Naive thymus-derived CD4-positive, alpha-beta T cell (primary cell): ENCODE measurements around the gene HMX1. TPM values are rescaled to one million over a fixed set of nuclear protein-coding genes. Genes with fewer than 3 reads are reported as not detected.

ENCODE experiments used
- ATAC-seq: fragments of 150-1000 bp; cut with Tn5 transposase; 2 replicates; pipeline ENCODE4 v1.10.0; 2021; ENCODE audit warnings: mild to moderate bottlenecking, moderate library complexity
- CTCF ChIA-PET: fragments of 350-600 bp; sonication (Branson Sonifier 250); formaldehyde crosslinking; loops from one replicate; lab custom pipeline; 2021; ENCODE audit warnings: antibody characterized with exemption; lab: Charles Lee
- POLR2A ChIA-PET: fragments of 350-600 bp; sonication (Branson Sonifier 250); formaldehyde crosslinking; loops from one replicate; lab custom pipeline; 2021; ENCODE audit warnings: antibody characterized with exemption, inconsistent platforms; lab: Charles Lee
- DNase-seq, 9 donors: peaks; one replicate each; pipeline versions ENCODE4 v3.0.0 to v3.0.0-alpha.2; 2020 to 2022; ENCODE audit warnings: mixed read lengths in 1 of 9
- H3K27ac ChIP-seq: one replicate; pipeline ENCODE4 v1.7.0; 2013; ENCODE audit warnings: mild to moderate bottlenecking, low read depth, low read length, moderate library complexity
- H3K27me3 ChIP-seq, 2 donors: one replicate each; pipeline ENCODE4 v1.7.0; 2013; ENCODE audit warnings: low read length in 2 of 2, mild to moderate bottlenecking in 2 of 2, moderate library complexity in 2 of 2; ENCODE audit not compliant: control insufficient read depth in 2 of 2, insufficient read depth in 2 of 2
- H3K36me3 ChIP-seq, 3 experiments: 1 replicate in 2 of 3; 2 replicates in 1 of 3; pipeline ENCODE4 v1.7.0; 2013; ENCODE audit warnings: low read length in 3 of 3, mild to moderate bottlenecking in 3 of 3, moderate library complexity in 1 of 3; ENCODE audit not compliant: insufficient read depth in 3 of 3, control insufficient read depth in 2 of 3
- H3K4me1 ChIP-seq, 2 donors: one replicate each; pipeline ENCODE4 v1.7.0; 2013; ENCODE audit warnings: low read length in 2 of 2, mild to moderate bottlenecking in 2 of 2, moderate library complexity in 1 of 2; ENCODE audit not compliant: control insufficient read depth in 2 of 2, insufficient read depth in 2 of 2
- H3K4me3 ChIP-seq: 2 replicates; pipeline ENCODE4 v1.7.0; 2013; ENCODE audit warnings: mild to moderate bottlenecking, low read length
- H3K9me3 ChIP-seq, 3 experiments: 1 replicate in 2 of 3; 2 replicates in 1 of 3; pipeline ENCODE4 v1.7.0; 2013; ENCODE audit warnings: low read length in 3 of 3; ENCODE audit not compliant: control insufficient read depth in 2 of 3
- H3K27ac Mint-ChIP-seq, 9 donors: one replicate each; pipeline ENCODE4 v1.8.0; 2020 to 2022; ENCODE audit warnings: mixed read lengths in 9 of 9, mild to moderate bottlenecking in 8 of 9, moderate library complexity in 5 of 9, inconsistent platforms in 2 of 9
- H3K27me3 Mint-ChIP-seq, 5 donors: one replicate each; pipeline ENCODE4 v1.8.0; 2021 to 2022; ENCODE audit warnings: mixed read lengths in 5 of 5, mild to moderate bottlenecking in 1 of 5
- H3K36me3 Mint-ChIP-seq, 5 donors: one replicate each; pipeline ENCODE4 v1.8.0; 2020 to 2022; ENCODE audit warnings: mixed read lengths in 5 of 5, mild to moderate bottlenecking in 3 of 5, inconsistent platforms in 1 of 5
- H3K4me1 Mint-ChIP-seq, 7 donors: one replicate each; pipeline ENCODE4 v1.8.0; 2020 to 2022; ENCODE audit warnings: mixed read lengths in 7 of 7, mild to moderate bottlenecking in 3 of 7, inconsistent platforms in 1 of 7
- H3K4me3 Mint-ChIP-seq, 10 donors: one replicate each; pipeline ENCODE4 v1.8.0; 2020 to 2022; ENCODE audit warnings: mild to moderate bottlenecking in 10 of 10, mixed read lengths in 10 of 10, moderate library complexity in 6 of 10, inconsistent platforms in 2 of 10
- H3K9me3 Mint-ChIP-seq, 11 donors: one replicate each; pipeline ENCODE4 v1.8.0; 2020 to 2022; ENCODE audit warnings: mixed read lengths in 11 of 11, mild to moderate bottlenecking in 4 of 11, inconsistent platforms in 1 of 11, moderate library complexity in 1 of 11
- intact Hi-C, 2 donors: fragments of 100-400 bp; cut with micrococcal nuclease; formaldehyde crosslinking; loops; one replicate each; pipeline ENCODE4 v1.15.1; 2023
- polyA plus RNA-seq, 2 donors: library from polyadenylated mRNA; unstranded; fragments of 300-500 nt; fragmentation: Illumina TruSeq; gene quantifications; one replicate each; pipeline ENCODE4 v1.2.3, GENCODE V29; 2021
- total RNA-seq, 6 experiments: library from RNA in 5 of 6; stranded (reverse) in 5 of 6; gene quantifications; 1 replicate in 5 of 6; 2 replicates in 1 of 6; pipeline ENCODE4 v1.2.3 and lab custom pipeline; 2021 to 2026

The HMX1 gene
- total and polyA plus RNA-seq, 7 experiments from 2014 or later, result not detected

DNA sequence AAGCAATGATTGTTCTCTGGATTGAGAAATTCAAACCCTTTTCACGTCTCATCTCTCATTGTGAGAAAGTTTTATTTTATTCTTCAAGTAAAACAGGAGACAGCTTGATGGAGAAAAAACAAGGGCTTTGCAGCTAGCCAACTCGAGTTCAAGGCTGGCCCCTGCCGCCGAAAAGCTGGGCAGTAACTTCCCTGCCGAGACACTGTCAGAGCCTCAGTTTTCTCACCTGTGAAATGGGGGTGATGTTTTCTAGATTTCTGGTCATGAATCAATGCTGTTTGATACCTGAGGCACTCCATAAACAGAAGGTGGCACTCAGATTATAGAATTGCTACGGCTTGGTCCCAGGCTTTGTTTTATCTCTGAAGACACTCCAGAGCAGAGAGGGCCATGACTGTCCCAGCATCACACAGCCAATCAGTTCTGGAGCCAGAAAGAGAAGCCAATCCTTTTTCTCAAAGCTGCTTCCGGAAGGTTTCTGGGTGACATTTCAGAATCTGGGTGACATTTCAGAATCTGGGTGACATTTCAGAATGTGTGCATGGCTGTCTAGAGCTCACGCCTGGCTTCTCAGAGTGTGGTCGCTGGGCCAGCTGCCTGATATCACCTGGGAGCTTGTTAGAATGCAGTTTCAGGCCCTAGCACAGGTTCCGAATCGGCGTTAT lies 33.2 kb downstream of the HMX1 start:
- H3K9me3 Mint-ChIP-seq, result peaks cover 0 to 5% (median 1%) of the 10 kb centered on the region in 11 donors
- no peaks in the 10 kb centered on the region for H3K36me3 Mint-ChIP-seq

DNA sequence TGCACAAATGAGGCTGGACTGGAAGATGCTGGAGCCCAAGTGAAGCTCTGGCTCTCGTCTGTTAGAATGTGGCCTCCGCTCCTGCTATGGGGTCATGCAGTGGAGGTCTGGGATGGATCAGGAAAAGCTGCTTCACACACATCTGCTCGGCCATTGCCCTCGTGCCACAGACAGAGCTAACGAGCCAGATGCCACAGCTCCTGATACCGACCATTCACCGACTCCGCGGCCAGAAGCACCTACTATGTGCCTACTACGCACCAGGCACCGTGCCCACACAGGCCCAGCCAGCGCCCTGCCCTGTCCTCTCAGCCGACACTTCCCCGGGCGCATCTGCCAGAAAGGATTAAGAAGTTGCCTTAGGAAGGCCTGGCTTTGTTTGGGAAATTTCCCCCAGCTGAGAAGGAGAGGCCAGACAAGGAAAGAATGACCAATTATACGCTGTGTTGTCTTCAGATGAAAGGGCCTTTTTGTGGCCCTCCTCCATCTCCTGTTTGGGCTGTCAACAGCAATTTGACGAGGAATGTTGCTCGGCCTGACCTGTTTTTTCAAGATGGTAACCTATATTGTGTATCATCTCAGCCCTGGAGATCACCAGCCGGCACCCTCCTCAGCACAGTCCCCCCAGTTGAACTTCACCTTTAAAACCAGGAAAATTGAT lies 34.3 kb downstream of the HMX1 start:
- intact Hi-C loops, result no loop called here
- no peak overlapping the region for H3K27ac Mint-ChIP-seq
- DNase-seq, result no peak
- CTCF ChIA-PET, result no interaction called here
- no peaks in the 10 kb centered on the region for H3K4me1 ChIP-seq
- no peaks in the 10 kb centered on the region for H3K36me3 ChIP-seq
- no peak for ATAC-seq
- H3K27me3 Mint-ChIP-seq, result peaks cover 0 to 6% (median 0%) of the 10 kb centered on the region in 5 donors
- H3K4me3 ChIP-seq, result no peak overlapping the region
- peaks cover 0 to 6% (median 0%) of the 10 kb centered on the region in 3 experiments for H3K9me3 ChIP-seq
- H3K4me1 Mint-ChIP-seq, result no peaks in the 10 kb centered on the region
- H3K4me3 Mint-ChIP-seq, result no peak overlapping the region
- no peaks in the 10 kb centered on the region for H3K27me3 ChIP-seq
- peaks cover 0 to 4% (median 0%) of the 10 kb centered on the region in 11 donors for H3K9me3 Mint-ChIP-seq
- no peak overlapping the region for H3K27ac ChIP-seq
- no peaks in the 10 kb centered on the region for H3K36me3 Mint-ChIP-seq
- POLR2A ChIA-PET, result no interaction called here

More for the DNA sequence above, 33.2 kb downstream of the HMX1 start:
- Histone ChIP-seq H3K27ac (no peak overlapping the region), H3K9me3 (peaks cover 0 to 12% (median 0%) of the 10 kb centered on the region in 3 experiments), H3K4me1 (no peaks in the 10 kb centered on the region), H3K27me3 (no peaks in the 10 kb centered on the region), H3K36me3 (no peaks in the 10 kb centered on the region), H3K4me3 (no peak overlapping the region)
- Mint-ChIP-seq H3K4me3 (no peak overlapping the region), H3K4me1 (no peaks in the 10 kb centered on the region), H3K27me3 (peaks cover 0 to 10% (median 0%) of the 10 kb centered on the region in 5 donors), H3K27ac (no peak overlapping the region)
- no peak for ATAC-seq
- DNase-seq, result peak in 1 of 9 donors; percentile 6
- ChIA-PET POLR2A (no interaction called here), CTCF (no interaction called here)
- intact Hi-C loops, result no loop called here

DNA sequence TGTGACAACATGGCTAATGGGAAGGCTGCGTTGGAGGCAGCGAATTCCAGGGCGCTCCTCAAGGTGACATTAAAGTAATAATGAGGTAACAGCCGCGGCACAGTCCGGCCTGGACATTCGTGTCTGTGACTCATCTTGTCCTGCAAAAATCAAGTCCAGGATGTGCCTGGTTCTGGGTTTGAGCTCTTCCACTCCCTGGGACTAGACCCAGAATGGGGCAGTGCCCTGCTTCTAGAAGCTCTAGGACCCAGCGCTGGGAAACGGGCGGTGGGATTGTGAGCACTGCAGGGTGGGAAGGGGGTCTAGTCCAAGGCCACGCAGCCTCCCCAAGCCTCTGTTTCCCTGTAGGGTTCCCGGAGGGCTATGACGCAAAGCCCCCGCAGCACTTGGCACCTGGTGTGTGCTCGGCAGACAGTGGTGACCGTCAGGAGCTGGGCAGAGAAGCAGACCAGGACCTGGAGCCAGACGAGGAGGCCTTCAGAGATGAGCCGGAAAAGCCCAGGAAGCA lies 34.9 kb downstream of the HMX1 start:
- CTCF ChIA-PET, result no interaction called here
- peaks cover 0 to 6% (median 0%) of the 10 kb centered on the region in 11 donors for H3K9me3 Mint-ChIP-seq
- ATAC-seq, result no peak
- Histone ChIP-seq H3K36me3 (no peaks in the 10 kb centered on the region), H3K4me1 (no peaks in the 10 kb centered on the region), H3K27me3 (no peaks in the 10 kb centered on the region), H3K4me3 (no peak overlapping the region), H3K9me3 (peaks cover 0 to 2% (median 0%) of the 10 kb centered on the region in 3 experiments), H3K27ac (no peak overlapping the region)
- DNase-seq, result peak in 1 of 9 donors; percentile 13
- no peak overlapping the region for H3K4me3 Mint-ChIP-seq
- no peaks in the 10 kb centered on the region for H3K4me1 Mint-ChIP-seq
- no peak overlapping the region for H3K27ac Mint-ChIP-seq
- POLR2A ChIA-PET, result no interaction called here
- peaks cover 0 to 6% (median 0%) of the 10 kb centered on the region in 5 donors for H3K27me3 Mint-ChIP-seq
- no peaks in the 10 kb centered on the region for H3K36me3 Mint-ChIP-seq
- intact Hi-C loops, result no loop called here

DNA sequence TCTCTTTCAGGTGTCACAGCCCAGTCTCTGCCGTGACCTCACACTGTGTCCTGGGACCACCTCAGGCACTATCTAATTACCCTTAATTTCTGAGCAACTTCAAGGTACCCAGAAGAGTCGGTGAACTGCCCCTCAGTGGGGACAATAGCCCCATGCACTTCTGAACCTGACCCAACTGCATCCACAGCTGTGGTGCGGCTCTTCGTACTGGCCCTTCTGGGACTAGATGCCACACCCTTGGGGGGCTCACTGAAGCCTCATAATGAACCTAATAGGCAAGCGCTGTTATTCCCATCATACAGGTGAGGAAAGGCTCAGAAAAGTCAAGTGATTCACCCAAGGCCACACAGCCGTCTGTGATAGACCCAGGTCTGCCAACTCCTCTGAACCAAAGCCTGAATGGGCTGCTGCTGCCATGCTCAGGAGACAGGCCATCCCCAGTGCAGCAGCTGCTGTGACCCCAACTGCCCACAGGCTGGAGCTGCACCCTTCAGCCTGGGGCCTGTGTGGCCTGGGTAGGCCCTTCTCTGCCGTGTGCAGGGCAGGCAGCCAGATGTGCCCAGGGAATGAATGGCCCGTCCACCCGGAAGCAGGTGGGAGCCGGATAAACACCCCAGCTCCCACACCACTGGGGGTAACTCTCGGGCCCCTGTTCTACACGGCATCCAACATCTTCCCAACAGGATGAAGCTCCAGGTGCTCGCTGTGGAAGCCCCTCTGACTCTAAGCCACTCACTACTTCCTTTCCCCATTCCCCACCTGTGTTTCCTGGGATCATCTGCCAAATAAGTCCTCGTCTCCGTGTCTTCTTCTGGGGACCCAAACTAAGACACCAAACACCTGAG lies 35.9 kb downstream of the HMX1 start:
- ChIA-PET CTCF (no interaction called here), POLR2A (no interaction called here)
- Histone ChIP-seq H3K27me3 (no peaks in the 10 kb centered on the region), H3K36me3 (no peaks in the 10 kb centered on the region), H3K27ac (no peak overlapping the region), H3K4me3 (no peak overlapping the region), H3K4me1 (no peaks in the 10 kb centered on the region), H3K9me3 (no peaks in the 10 kb centered on the region)
- peak in 1 of 9 donors; percentile 8 for DNase-seq
- Mint-ChIP-seq H3K27ac (no peak overlapping the region), H3K4me1 (no peaks in the 10 kb centered on the region), H3K9me3 (peaks cover 0 to 6% (median 0%) of the 10 kb centered on the region in 11 donors), H3K4me3 (no peak overlapping the region), H3K36me3 (no peaks in the 10 kb centered on the region), H3K27me3 (peaks cover 0 to 12% (median 0%) of the 10 kb centered on the region in 5 donors)
- ATAC-seq, result no peak
- intact Hi-C loops, result no loop called here

DNA sequence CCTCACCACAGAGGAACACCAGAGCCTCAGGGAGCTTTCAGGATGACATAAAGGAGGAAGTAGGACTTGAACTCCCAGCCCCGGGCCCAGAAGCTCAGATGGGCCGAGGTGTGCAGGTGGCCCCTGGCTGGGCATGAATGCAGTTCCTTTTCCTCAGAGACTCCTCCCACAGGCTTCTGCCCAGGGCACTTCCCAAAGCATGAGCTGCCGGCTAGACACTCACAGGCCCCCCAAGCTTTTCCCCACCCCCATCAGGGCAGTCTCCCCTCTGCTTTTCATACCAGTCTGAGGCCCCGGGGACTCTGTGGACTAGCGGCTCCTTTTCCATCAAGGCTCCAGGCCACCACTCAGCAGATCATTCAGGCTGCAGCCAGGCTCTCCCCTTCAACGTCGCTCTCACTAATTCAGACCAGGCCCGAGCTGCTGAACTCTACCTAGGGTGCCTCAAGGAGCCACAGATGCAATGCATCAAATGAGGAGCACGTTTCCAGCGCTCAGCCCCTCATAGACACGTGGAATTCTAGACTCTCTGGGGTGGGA lies 36.9 kb downstream of the HMX1 start:
- no peak overlapping the region for H3K27ac ChIP-seq
- H3K4me3 Mint-ChIP-seq, result no peak overlapping the region
- ChIA-PET POLR2A (no interaction called here), CTCF (no interaction called here)
- intact Hi-C loops, result no loop called here
- no peaks in the 10 kb centered on the region for H3K36me3 ChIP-seq
- H3K27ac Mint-ChIP-seq, result no peak overlapping the region
- no peaks in the 10 kb centered on the region for H3K4me1 ChIP-seq
- ATAC-seq, result no peak
- no peaks in the 10 kb centered on the region for H3K27me3 ChIP-seq
- H3K4me3 ChIP-seq, result no peak overlapping the region
- no peaks in the 10 kb centered on the region for H3K4me1 Mint-ChIP-seq
- no peak for DNase-seq
- H3K9me3 Mint-ChIP-seq, result peaks cover 0 to 5% (median 0%) of the 10 kb centered on the region in 11 donors
- no peaks in the 10 kb centered on the region for H3K9me3 ChIP-seq
- no peaks in the 10 kb centered on the region for H3K36me3 Mint-ChIP-seq
- H3K27me3 Mint-ChIP-seq, result peaks cover 0 to 18% (median 0%) of the 10 kb centered on the region in 5 donors

DNA sequence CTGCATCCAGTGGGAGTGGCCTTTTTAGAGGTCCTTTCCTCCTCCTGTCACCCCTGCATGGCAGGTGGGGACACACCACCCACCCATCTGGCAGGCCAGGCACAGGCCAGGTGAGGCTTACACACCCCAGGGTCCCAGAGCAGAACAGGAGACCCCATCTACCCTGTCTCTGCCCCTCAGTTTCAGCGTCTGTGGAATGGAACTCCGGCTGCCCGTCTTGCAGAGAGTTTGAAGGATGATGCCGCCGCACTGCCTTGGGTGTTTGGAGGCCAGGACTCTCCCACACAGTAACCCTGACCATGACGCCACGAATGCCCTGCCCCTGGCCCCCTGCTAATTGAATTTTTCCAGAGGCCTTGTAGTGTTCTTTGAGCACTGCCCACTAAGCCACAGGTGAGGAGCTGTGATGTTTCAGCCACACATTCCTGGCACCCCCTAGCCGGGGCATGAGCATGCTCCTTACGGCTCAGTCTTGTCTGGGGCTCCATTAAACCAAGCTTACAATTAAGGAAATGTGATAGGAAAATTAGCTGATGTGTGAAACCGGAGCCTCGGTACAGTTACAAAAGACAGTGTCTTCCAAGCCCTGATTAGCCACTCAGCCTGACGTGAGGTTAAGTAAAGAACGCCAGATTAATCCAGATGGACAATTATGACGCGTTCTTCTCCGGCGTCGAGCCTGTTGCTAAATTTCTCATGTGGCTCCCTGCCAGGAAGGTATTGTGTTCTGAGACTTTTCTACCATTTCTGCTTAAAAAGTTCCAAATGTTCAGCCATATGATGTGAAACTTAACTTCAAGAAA lies 39.3 kb downstream of the HMX1 start:
- CTCF ChIA-PET, result no interaction called here
- Mint-ChIP-seq H3K4me3 (no peak overlapping the region), H3K4me1 (no peaks in the 10 kb centered on the region)

More for the DNA sequence above, 39.3 kb downstream of the HMX1 start:
- H3K36me3 Mint-ChIP-seq, result no peaks in the 10 kb centered on the region
- H3K36me3 ChIP-seq, result no peaks in the 10 kb centered on the region
- H3K9me3 Mint-ChIP-seq, result peaks cover 0 to 5% (median 0%) of the 10 kb centered on the region in 11 donors
- intact Hi-C loops, result no loop called here
- peaks cover 0 to 25% (median 0%) of the 10 kb centered on the region in 5 donors for H3K27me3 Mint-ChIP-seq
- POLR2A ChIA-PET, result no interaction called here
- H3K9me3 ChIP-seq, result no peaks in the 10 kb centered on the region
- DNase-seq, result peak in 1 of 9 donors; percentile 6
- no peak overlapping the region for H3K27ac Mint-ChIP-seq
- no peak overlapping the region for H3K27ac ChIP-seq
- no peak overlapping the region for H3K4me3 ChIP-seq
- no peaks in the 10 kb centered on the region for H3K27me3 ChIP-seq
- H3K4me1 ChIP-seq, result no peaks in the 10 kb centered on the region
- no peak for ATAC-seq
